ENCODE data around the gene DLG2. TPM values are rescaled to one million over a fixed set of nuclear protein-coding genes. Genes with fewer than 3 reads are reported as not detected.

The DLG2 gene
- total and polyA plus RNA-seq, 2 of the 4 experiments (the other 2 are of a cell fraction): 0.31 to 0.36 TPM

DNA sequence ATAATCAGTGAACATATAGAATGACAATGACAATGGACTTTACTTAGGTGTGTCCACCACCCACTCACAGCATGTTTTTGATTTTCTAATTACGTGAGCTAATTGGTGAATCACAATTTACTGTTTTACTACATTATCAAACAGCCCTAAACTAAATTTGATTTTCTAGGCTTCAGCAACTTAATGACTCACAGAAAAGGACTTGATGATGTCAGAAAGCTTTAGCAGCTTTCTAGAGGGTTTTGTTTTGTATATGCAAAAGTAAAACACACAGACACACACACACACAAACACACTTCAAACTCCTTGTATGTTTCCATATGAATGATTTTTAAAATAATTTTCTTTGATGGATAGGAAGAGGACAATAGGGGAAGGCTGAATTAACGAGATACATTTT is 1462.4 kb downstream of the DLG2 start:
- Histone ChIP-seq H4K91ac (ENCODE audit: insufficient read depth, low read depth, low read length) (no peak overlapping the region), H4K20me1 (ENCODE audit: insufficient read depth, low read length) (no peaks in the 10 kb centered on the region), H3K4me3 (ENCODE audit: insufficient read depth, low read depth, low read length) (no peak overlapping the region), H2BK5ac (ENCODE audit: low read depth, low read length, poor library complexity, severe bottlenecking) (no peak overlapping the region), H4K8ac (ENCODE audit: low read depth in 2 of 2, low read length in 2 of 2) (no peak overlapping the region), H3K27me3 (ENCODE audit: control insufficient read depth, insufficient read depth, low read length) (no peaks in the 10 kb centered on the region), H3K4me1 (ENCODE audit: control insufficient read depth, insufficient read depth, low read length) (no peaks in the 10 kb centered on the region), H2BK120ac (ENCODE audit: low read depth, low read length) (no peak overlapping the region), H2AK5ac (ENCODE audit: low read depth, low read length) (no peak overlapping the region), H3K9me1 (ENCODE audit: insufficient read depth, low read length) (no peaks in the 10 kb centered on the region), H2BK20ac (ENCODE audit: low read depth, low read length) (no peak overlapping the region), H3K9ac (ENCODE audit: low read depth, low read length) (no peak overlapping the region), H4K5ac (ENCODE audit: low read depth, low read length) (no peak overlapping the region), H2BK15ac (ENCODE audit: low read depth, low read length) (no peak overlapping the region), H3K4ac (ENCODE audit: low read depth, low read length) (no peak overlapping the region), H3K14ac (replicated peaks; ENCODE audit: low read depth, low read length) (no peak overlapping the region), H3K23ac (ENCODE audit: low read depth, low read length) (no peak overlapping the region), H3K56ac (ENCODE audit: extremely low read depth, insufficient read depth, low read length) (no peak overlapping the region), H2AFZ (replicated peaks; ENCODE audit: low read length, poor library complexity) (no peak overlapping the region), H3K79me1 (ENCODE audit: low read depth in 1 of 2, low read length in 2 of 2) (no peaks in the 10 kb centered on the region), H3K27ac (ENCODE audit: insufficient read depth, low read length) (no peak overlapping the region), H3K18ac (ENCODE audit: low read depth, low read length) (no peak overlapping the region), H3K9me3 (ENCODE audit: control insufficient read depth, insufficient read depth, low read length) (no peaks in the 10 kb centered on the region), H2AK9ac (replicated peaks; ENCODE audit: low read depth, low read length, poor library complexity) (no peak overlapping the region), H3K36me3 (ENCODE audit: control insufficient read depth, insufficient read depth, low read length) (no peaks in the 10 kb centered on the region), H3K4me2 (ENCODE audit: low read depth, low read length) (no peak overlapping the region)
- POLR2A ChIA-PET (ENCODE audit: unreplicated experiment): no interaction called here
- no peak for DNase-seq
- intact Hi-C loops (cut with micrococcal nuclease): no loop called here
- in situ Hi-C loops (cut with MboI; ENCODE audit: low sequenced_read_pairs): no loop called here
- no TSS peak for BruUV-seq (replicated peaks)
- TF ChIP-seq RFX5 (IDR thresholded peaks at IDR 0.05; ENCODE audit: low read depth, low read length): no peak
- no CpG with 5 or more reads among the region's 2 CpGs for WGBS, 2 experiments (ENCODE audit: extremely low coverage in 2 of 2, insufficient read length in 1 of 2)
- dilution Hi-C loops (cut with HindIII; ENCODE audit: low sequenced_read_pairs, unreplicated experiment): no loop called here
- CTCF ChIA-PET: no interaction called here
- ATAC-seq (ENCODE audit: low read depth): no peak

All from IMR-90 (cell line).